H7 (cell line): ENCODE data around the gene COPE. TPM values are rescaled to one million over a fixed set of nuclear protein-coding genes. Genes with fewer than 3 reads are reported as not detected.

Source experiments
- DNase-seq: peaks from one replicate; pipeline ENCODE4 v3.0.0; 2012
- H3K27me3 ChIP-seq: 2 replicates; pipeline ENCODE4 v1.6.0; 2011; ENCODE audit warnings: mild to moderate bottlenecking, low read length; ENCODE audit not compliant: control insufficient read depth, insufficient read depth
- H3K36me3 ChIP-seq: replicated peaks from 2 replicates; pipeline ENCODE4 v1.5.1; 2011; ENCODE audit warnings: low read length; ENCODE audit not compliant: control insufficient read depth, insufficient read depth
- H3K4me3 ChIP-seq: 2 replicates; pipeline ENCODE4 v1.5.1; 2011; ENCODE audit warnings: low read depth, mild to moderate bottlenecking, control low read depth, low read length, moderate library complexity; ENCODE audit not compliant: insufficient read depth
- total RNA-seq: library from RNA; depleted of rRNA; stranded (reverse); fragments of >200 nt; shearing (Covaris generic); gene quantifications from 2 replicates; pipeline ENCODE4 v1.2.3, GENCODE V29; 2014

The COPE gene
- total RNA-seq, 1 experiment from 2014 or later = 306 TPM

- H3K36me3 ChIP-seq = no peaks in the 10 kb centered on the region; the same call in 1 of the 2 replicates
- H3K4me3 ChIP-seq = no peak overlapping the region
- DNase-seq = peak; percentile 22
- H3K27me3 ChIP-seq = no peaks in the 10 kb centered on the region; the same call in 1 of the 2 replicates
These were observed 27.7 kb upstream of the COPE start for GRCh38 chr19:18946918-18947317.

- no peak for DNase-seq
- no peak overlapping the region for H3K4me3 ChIP-seq
- H3K27me3 ChIP-seq = no peaks in the 10 kb centered on the region; the same call in none of the 2 replicates
- H3K36me3 ChIP-seq = no peaks in the 10 kb centered on the region; the same call in 1 of the 2 replicates
These were observed 27.1 kb upstream of the COPE start for GRCh38 chr19:18946335-18946734.

- no peak for DNase-seq
- H3K4me3 ChIP-seq = no peak overlapping the region
- H3K36me3 ChIP-seq = no peaks in the 10 kb centered on the region; the same call in 1 of the 2 replicates
- H3K27me3 ChIP-seq = peaks cover 5% of the 10 kb centered on the region
These were observed 26.1 kb upstream of the COPE start for GRCh38 chr19:18945297-18945696.

GRCh38 chr19:18943465-18943864 lies 24.3 kb upstream of the COPE start:
- H3K36me3 ChIP-seq = peaks cover under 1% of the 10 kb centered on the region; the same call in 1 of the 2 replicates
- H3K4me3 ChIP-seq = no peak overlapping the region
- no peak for DNase-seq
- peaks cover 7% of the 10 kb centered on the region for H3K27me3 ChIP-seq

GRCh38 chr19:18942692-18943091 lies 23.5 kb upstream of the COPE start:
- H3K4me3 ChIP-seq = no peak overlapping the region
- no peak for DNase-seq
- peaks cover 2% of the 10 kb centered on the region for H3K36me3 ChIP-seq

GRCh38 chr19:18941628-18942354 lies 22.6 kb upstream of the COPE start:
- Histone ChIP-seq H3K4me3 (peak overlapping the region; percentile 22), H3K27me3 (peaks cover 7% of the 10 kb centered on the region), H3K36me3 (peaks cover 2% of the 10 kb centered on the region)
- no peak for DNase-seq

More at GRCh38 chr19:18942692-18943091, 23.5 kb upstream of the COPE start:
- H3K27me3 ChIP-seq = peaks cover 7% of the 10 kb centered on the region

- Histone ChIP-seq H3K4me3 (peak within 1 kb of the TSS; percentile 72), H3K36me3 (peaks cover 2% of the 10 kb centered on the region), H3K27me3 (peaks cover 7% of the 10 kb centered on the region)
- DNase-seq = peak; percentile 97
These were observed 21.8 kb upstream of the COPE start, which contains the start of gene HOMER3 for GRCh38 chr19:18940769-18941627. Gene HOMER3, minus strand, starts transcription at chr19:18941217. Its CDS starts 2,235 bp downstream, at chr19:18938982.

- peaks cover 2% of the 10 kb centered on the region for H3K36me3 ChIP-seq
- H3K27me3 ChIP-seq = peaks cover 7% of the 10 kb centered on the region
- peak overlapping the region; percentile 72 for H3K4me3 ChIP-seq
- DNase-seq = peak; percentile 96
These were observed 21.0 kb upstream of the COPE start for GRCh38 chr19:18939922-18940768.

GRCh38 chr19:18939163-18939562 lies 20.0 kb upstream of the COPE start:
- Histone ChIP-seq H3K36me3 (peaks cover 2% of the 10 kb centered on the region), H3K27me3 (peaks cover 7% of the 10 kb centered on the region; the same call in 1 of the 2 replicates), H3K4me3 (no peak overlapping the region)
- DNase-seq = no peak

GRCh38 chr19:18933297-18933696 lies 14.1 kb upstream of the COPE start:
- no peak overlapping the region for H3K4me3 ChIP-seq
- H3K36me3 ChIP-seq = peaks cover under 1% of the 10 kb centered on the region
- no peak for DNase-seq
- H3K27me3 ChIP-seq = no peaks in the 10 kb centered on the region; the same call in 1 of the 2 replicates

GRCh38 chr19:18932216-18932841 lies 13.1 kb upstream of the COPE start:
- Histone ChIP-seq H3K36me3 (no peaks in the 10 kb centered on the region; the same call in none of the 2 replicates), H3K4me3 (peak overlapping the region; percentile 49), H3K27me3 (no peaks in the 10 kb centered on the region; the same call in 1 of the 2 replicates)
- peak; percentile 99 for DNase-seq

- Histone ChIP-seq H3K36me3 (no peaks in the 10 kb centered on the region; the same call in none of the 2 replicates), H3K27me3 (no peaks in the 10 kb centered on the region; the same call in 1 of the 2 replicates), H3K4me3 (peak overlapping the region; percentile 10; the same call in 1 of the 2 replicates)
- DNase-seq = no peak
These were observed 12.4 kb upstream of the COPE start for GRCh38 chr19:18931316-18932162.

- Histone ChIP-seq H3K27me3 (no peaks in the 10 kb centered on the region; the same call in 1 of the 2 replicates), H3K4me3 (no peak overlapping the region), H3K36me3 (peaks cover 8% of the 10 kb centered on the region)
- no peak for DNase-seq
These were observed 10.1 kb upstream of the COPE start for GRCh38 chr19:18929311-18929710.
